ENCODE measurements around the gene TAGLN.
"Not testable (repeated sequence)": the region's sequence is repeated elsewhere in the genome, so short reads cannot be mapped to it uniquely, and the experiment has no call there.

TAGLN gene

DNA sequence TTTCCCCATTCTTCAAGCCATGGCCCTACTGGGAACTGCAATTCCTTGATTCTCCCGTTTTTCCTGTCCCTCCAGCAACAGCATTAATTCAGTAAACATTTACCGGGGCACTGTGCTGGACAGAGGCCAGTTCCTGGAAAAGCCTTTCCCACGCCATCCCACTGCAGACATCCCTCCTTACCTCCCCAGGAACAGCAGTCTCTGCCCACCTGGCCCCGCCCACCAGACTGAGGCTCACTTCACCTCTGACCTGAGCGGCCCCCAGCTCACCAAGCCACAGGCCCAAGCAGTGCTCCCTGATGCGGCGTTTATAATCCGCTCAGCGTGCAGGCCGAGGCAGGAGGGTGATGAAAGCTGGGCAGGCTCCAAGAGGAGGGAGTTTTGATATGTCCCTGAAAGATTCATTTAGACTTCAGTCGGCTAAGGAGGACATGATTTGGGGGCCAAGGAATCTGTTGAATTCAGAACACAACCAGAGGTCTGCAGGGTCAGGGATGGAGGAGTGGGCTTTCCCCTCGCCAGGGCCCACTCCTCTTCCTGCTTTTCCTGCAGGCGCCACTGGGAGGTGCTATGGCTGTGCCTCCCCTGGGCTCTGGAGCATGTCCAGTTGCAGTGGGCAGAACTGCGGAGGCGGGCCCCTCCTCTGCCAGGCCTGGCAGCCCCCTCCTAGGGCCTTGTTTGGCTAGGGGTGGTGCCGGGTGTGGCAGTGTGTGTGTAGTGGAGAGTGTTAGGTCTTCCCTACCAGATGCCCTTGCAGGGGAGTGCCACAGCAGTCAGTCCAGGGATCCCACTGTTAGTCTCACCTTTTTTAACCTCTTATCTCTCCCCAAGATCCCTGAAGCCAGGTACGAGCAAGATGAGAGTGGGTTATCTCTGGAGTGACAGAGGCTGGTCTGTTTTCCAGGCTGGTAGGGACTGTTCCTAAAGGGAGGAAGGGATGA lies 1.4 kb upstream of the TAGLN start:
- no peak for DNase-seq

DNA sequence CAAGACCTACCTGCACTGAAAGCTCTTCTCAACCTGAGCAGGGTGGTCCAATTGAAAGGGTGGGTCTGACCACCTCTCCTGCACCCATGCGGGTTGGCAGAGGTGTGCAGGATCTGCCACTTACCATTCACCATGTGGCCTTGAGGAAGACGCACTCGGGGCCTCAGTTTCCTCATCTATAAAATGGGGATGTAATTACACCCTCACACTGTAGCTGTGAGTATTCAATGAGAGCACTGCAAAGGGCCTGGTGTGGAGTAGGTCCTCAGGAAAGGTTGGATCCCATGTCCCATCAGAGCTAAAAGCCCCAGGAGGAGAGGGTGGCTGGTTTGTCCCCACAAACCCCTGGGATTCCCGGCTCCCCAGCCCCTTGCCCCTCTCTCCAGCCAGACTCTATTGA lies 557 bp upstream of the TAGLN start:
- DNase-seq: no peak

DNA sequence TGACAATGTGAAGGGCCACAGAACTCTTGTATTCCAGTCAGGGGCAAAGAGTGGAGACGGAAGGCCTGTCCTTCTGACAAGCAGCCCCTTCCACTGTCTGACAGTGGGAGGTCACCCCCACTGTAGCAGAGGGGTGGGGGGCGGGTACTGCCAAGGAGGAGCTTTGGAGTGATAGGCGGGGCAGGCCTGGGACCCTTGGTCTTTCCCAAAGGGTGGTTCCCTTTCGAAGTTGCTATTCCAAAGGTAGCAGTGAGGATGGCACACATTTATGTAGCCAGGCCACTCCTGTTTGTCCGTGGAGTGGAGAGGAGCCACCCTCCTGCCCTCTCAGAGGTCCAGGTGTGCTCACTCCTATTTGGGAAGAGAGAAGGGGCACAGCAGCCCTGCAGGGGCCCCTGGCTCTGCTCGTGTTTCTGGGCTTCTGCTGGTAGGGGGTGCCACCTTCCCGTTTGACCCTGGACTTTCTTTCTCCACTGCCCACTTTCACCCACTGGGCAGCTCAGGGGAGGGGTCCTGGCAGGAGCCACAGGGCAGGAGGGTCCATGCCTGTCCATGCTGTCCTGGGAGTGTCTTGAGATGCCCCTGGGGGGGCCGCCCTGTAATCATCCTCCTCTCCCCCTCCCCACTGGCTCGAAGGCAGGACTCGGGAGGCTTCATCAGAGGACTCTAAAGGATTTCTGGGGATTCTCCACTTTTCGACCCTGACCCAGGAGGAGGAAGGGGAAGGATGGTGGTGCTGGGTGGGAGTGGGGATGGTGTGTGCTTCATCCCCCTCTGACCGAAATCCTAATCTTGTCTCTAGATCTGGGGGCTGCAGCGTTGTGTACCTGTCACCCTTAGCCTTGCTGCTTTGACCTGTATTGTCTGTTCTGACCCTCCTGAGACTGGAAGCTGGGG lies 994 bp downstream of the TAGLN start:
- no peak for DNase-seq

DNA sequence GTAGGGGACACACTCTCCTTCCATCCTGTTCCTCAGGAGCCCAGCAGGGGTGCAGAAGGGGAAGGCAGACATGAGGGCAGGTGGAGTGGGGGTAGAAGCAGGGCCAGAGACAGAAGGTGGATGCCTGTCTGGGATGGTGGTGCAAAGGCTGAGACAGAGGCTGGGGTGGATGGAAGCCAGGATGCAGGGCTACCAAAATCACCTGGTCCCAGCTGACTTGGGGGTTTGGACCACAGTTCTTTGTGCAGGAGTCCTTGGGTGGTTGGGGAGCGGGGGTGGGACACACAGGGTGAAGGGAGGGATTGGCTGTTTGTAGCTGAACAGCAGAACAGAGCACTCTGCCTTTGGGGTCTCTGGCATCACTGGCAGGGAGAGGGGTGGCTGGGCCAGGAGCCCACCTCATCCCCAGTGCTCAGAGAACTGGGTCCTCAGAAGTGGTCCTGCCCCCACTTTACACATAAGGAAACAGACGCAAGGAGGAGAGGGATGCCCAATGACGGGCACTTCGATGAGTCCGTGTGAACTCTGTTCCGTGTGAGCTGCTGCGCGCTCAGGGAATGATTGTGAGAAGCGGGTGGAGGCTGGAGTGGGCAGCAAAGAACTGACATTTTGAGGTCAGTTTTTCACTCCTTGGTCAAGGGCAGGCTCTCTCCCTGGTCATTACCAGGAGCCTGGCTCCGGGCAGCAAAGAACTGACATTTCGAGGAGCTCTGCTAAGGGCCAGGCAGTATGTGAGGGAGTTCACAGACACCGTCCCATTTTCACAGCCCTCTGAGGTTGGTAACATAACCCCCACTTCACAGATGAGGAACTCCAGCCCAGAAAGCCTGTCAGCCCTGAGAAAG lies 1.9 kb downstream of the TAGLN start:
- no peak for DNase-seq

DNA sequence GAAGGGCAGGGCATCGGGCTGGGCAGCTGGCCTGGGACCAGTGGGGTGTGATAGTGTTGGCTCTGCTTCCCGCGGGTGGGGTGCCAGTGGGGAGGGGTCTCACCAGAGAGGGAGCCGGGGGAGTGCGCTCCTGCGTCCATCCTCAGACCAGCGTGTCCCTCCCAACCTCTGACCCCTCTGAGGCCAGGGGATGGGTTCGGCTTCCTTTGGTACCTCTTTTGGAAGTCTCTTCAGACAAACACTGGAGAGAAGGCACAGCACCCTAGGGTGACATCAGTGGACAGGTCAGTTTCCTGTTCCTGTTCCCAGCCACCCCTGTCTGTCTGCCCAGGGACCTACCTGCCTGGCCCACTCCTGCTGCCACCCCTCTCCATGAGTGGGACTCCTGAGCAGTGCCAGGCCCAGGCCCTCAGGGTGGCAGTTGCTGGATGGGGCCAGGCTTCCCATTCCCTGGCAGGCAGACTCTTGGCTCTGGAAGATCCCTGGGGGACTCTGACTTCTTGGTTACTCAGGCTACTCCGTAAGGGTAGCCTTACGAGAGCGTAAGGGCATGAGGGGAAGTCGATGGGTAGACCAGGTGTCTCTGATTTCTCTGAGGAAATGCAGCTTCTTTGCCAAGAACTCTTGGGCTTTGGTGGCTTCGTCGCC lies 2.6 kb downstream of the TAGLN start:
- DNase-seq: no peak

DNA sequence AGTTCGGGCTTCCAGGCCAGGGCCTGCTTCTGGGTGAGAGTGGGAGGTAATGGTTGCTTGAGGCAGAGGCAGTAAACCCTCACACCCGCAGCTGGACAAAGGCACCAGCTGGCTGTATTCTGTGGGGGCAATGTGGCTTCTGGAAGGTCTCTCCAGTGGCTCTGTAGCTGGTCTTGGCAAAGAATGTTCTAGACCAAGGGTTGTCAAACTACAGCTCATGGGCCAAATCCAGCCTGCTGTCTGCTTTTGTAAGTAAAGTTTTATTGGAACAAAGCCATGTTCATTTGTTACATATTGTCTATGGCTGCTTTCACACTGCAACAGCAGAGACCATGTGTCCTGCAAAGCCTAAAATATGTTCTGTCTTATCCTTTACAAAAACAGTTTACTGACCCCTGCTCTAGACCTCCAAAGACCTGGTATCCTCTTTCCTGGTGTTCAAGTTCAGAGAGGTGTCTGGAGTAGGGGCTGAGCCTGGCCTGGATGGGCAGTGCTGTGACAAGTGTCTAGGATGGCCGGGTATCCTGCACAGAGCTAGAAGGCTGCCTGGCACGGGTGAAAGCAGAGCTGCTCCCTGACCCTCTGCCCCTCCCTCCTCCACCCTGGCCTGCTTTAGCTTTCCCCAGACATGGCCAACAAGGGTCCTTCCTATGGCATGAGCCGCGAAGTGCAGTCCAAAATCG lies 3.4 kb downstream of the TAGLN start:
- DNase-seq: no peak

DNA sequence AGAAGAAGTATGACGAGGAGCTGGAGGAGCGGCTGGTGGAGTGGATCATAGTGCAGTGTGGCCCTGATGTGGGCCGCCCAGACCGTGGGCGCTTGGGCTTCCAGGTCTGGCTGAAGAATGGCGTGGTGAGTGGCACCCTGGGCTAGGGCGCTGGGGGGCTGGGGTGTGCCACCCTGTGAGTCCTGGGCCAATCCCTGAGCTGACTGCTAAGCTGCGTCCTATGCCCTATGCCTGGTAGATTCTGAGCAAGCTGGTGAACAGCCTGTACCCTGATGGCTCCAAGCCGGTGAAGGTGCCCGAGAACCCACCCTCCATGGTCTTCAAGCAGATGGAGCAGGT lies 3.9 kb downstream of the TAGLN start:
- DNase-seq: no peak

DNA sequence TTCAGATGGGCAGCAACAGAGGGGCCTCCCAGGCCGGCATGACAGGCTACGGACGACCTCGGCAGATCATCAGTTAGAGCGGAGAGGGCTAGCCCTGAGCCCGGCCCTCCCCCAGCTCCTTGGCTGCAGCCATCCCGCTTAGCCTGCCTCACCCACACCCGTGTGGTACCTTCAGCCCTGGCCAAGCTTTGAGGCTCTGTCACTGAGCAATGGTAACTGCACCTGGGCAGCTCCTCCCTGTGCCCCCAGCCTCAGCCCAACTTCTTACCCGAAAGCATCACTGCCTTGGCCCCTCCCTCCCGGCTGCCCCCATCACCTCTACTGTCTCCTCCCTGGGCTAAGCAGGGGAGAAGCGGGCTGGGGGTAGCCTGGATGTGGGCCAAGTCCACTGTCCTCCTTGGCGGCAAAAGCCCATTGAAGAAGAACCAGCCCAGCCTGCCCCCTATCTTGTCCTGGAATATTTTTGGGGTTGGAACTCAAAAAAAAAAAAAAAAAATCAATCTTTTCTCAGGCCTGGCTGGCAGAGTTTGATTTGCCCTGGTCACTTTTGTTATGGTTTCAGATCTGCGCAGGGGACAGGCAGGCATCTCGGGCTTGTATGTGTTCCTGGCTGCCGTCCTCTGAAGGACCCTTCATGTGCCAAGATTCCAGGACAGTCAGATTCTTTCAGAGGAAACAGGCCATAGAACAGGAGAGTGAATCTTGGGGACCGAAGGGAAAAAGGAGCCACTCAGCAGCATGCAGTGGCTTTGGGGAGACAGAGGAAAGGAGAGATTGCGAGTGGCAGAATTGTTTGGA lies 5.3 kb downstream of the TAGLN start:
- no peak for DNase-seq

DNA sequence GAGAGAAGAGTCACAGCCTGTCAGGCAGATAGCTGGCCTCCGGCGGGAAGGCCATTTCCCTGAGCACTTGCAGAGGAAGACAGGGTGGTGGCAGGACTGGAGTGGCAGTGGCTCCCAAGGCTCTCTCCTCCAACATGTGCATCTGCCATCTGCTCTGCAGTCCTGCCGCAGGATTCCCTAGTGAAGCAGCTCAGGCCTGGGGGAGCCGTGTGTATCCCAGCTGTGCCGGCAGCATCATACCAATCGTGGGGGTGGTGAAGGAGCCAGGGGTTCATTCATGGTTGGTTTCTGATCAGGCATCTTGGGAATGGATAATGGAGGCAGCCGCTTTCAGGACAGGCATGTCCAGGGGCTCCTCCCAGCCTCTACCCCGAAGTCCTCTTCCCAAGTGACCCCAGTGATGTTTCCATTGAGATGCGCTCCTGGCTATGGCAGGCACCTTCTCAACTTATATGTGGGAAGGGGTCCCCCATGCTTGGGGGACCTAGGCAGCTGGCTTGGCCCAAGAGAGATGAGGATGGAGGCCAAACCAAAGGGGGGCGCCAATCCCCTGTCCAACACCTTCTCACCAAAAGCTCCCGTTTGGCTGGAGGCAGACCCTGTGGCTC lies 6.1 kb downstream of the TAGLN start:
- DNase-seq: no peak

DNA sequence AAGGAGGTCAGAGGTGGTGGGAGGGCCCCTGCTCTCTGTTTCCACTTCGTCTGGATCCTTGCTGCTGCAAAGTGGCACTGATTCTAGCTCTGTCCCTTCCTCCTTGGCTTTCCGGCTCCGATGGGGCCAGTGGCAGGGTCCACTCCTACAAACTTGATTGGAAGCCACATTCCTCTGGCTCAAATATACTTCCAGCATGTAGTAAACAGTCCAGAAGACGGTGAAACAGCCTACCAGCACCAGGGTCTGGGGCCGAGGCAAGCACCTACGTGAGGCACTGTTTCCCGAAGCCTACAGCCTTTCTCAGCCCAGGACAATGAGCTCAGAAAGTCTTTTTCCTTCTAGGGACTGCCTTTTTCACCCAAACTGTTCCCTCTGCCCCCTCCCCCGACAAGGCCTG lies 6.9 kb downstream of the TAGLN start:
- DNase-seq: not testable (repeated sequence)

DNA sequence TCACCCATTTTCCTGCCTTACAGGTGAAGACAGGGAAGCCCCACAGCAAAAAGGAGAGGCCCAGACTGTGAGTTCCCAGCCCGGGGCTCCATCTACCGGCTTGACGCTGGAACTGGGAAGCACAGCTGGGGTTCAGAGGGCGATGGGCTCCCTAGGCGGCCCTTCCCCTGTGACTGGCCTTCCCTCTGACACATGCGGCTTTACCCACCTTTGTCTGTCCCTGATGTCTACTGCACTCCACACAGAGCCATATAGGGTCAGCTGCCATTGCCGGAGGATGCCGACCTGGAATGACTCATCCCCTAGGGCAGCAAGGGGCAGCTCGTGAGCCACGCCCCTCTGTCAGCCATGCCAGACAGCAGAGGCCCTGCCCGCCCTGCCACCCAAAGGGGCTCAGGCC lies 7.7 kb downstream of the TAGLN start:
- not testable (repeated sequence) for DNase-seq

DNA sequence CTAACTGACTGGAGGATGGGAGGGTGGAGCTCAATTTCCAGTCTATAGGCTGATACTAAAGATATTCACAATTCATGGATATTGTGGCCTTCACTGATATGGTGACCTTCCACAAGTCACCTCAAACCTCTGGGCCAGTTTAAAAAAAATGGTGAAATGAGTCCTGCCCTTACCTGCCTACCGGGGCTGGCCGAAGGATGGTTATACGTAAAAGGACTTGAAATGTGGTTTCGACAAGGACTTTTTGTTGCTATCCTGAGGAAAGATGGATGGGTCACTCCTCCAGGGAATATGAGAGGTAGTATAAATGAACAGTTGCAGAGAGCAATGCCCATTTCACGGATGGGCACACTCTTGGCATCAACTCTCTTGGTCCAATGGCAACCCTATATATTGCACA lies 8.3 kb downstream of the TAGLN start:
- not testable (repeated sequence) for DNase-seq

DNA sequence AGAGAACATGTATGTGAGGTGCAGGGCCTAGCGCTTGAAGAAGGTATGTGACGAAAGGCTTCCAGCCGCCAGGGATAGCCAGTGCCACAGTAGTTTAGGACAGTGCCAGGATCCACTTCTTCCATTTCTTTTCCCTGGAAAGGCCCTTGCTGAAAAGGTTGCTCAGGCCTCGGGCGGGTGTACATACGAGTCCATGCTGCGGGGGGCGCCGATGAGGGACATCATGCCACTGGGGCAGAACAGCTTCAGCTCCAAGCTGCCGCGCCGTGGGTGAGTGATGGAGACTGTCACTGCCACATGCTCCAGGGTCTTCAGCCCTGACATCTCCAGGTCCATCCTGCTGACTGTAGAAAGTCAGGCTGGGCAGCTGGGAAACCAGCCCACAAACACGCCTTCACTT lies 9.5 kb downstream of the TAGLN start:
- DNase-seq: not testable (repeated sequence)

DNA sequence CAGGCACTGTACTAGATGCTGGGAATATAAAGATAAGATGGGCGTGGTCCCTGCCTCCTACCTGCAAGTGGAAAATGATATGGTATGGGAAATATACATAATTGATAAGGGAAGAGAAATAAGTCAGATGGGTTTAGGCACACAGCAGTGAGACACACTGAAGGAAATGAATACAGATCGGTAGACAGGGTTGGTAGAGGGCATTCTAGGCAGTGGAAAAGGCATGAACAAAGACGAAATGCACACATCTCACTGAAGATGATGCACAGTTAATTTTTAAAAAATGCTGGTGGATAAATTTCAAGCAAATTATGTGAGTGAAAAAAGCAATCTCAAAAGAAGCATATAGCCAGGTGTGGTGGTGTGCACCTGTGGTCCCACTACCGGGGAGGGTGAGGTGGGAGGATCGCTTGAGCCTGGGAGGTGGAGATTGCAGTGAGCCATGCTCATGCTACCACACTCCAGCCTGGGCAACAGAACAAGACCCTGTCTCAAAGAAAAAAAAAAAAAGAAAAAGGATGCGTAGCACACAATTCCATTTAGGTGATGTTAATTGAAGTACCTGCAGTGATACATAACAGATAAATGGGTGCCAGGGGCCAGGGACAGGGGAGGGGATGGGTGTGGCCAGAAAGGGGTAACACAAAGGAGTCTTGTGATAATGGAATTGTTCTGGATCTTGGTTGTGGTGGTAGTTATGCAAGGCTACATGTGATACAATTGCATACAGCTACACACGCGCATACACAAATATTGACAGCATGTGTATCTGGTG lies 10.4 kb downstream of the TAGLN start:
- not testable (repeated sequence) for DNase-seq

DNA sequence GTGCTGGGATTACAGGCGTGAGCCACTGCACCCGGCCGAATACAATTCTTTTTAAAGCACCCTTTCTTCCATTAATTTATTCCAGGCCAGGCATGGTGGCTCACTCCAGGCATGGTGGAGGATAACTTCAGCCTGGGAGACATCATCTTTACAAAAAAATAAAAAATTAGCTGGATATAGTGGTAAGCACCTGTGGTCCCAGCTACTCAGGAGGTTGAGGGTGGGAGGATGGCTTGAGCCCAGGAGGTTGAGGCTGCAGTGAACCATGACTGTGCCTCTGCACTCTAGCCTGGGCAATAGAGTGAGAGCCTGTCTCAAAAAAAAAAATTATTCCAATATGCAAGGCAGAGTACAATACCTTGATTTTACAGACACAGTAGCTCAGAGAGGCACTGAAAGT lies 11.4 kb downstream of the TAGLN start:
- no peak for DNase-seq

DNA sequence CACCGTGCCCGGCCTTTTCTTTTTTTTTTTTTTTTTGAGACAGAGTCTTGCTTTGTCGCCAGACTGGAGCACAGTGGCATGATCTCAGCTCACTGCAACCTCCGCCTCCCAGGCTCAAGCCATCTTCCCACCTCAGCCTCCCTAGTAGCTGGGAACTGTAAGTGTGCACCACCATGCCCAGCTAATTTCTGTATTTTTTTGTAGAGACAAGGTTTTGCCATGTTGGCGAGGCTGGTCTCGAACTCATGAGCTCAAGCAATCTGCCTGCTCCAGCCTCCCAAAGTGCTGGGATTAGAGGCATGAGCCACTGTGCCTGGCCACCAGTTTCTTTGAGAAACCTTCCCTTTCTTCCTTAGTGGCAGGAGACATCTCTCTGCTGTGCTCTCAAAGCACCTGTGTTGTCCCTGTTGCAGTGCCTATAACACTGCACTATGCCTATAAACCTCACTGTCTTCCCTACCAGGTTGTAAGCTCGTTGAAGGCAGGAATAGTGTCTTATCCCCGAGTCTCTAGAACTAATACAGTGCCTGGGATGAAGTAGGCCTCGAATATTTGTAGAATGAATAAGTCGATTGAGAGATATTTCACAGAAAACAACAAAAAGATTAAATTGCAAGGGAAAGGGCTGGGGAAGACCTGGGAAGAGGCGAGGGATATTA lies 13.7 kb downstream of the TAGLN start:
- DNase-seq: no peak

DNA sequence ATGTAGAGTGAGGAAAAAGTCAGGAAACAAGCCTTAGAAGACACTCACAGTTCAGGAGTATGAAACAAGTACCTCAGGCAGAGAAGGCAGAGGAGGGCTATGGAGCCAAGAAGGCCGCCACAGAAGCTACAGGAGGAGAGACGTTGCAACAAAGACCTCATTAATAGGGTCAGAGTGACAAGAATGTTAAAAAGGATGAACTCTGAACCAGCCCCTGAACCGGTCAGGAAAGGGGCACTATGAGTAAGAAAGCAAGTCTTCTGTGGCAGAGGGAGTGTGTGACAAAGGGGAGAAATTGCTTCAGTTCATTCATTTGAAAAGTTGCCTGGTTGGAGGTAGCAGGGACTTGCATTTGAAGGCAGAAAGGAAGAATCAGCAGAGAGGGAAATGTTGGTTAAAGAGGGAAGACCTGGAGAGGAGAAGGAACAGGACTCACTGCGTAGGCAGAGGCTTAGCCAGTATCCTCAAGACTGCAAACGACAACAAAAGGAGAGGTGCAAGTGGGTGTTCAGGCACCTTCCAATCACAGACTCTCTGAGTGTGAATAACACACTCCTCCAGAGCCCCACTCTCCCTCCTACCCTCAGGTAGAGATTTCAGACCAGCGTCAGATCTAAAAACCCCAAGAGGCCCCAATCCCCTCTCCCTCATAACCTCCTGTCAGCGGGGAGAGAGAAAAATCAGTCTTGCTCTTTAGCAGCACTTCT lies 15.4 kb downstream of the TAGLN start:
- DNase-seq: no peak
